ENCODE measurements around the gene SMS.

GRCh38 chrX:21972721-21973120, 32.2 kb downstream of the SMS start:
- TF ChIP-seq SUZ12 (IDR thresholded peaks at IDR 0.05), result no peak
- TF ChIP-seq TARDBP (IDR thresholded peaks at IDR 0.05), result no peak
- no peak for TF ChIP-seq SP1 (IDR thresholded peaks at IDR 0.05)
- TF ChIP-seq HDGF (IDR thresholded peaks at IDR 0.05; ENCODE audit: borderline replicate concordance), result no peak
- TF ChIP-seq ELF4 (IDR thresholded peaks at IDR 0.05), result no peak
